HG02840 (cell line): Measurements from ENCODE around the gene FAT4.

Source experiments
- ATAC-seq: cut with Tn5 transposase; IDR thresholded peaks from one replicate; pipeline ENCODE4 v1.9.1; 2021; ENCODE audit warnings: mild to moderate bottlenecking, moderate library complexity, moderate number of reproducible peaks; ENCODE audit not compliant: unreplicated experiment, low FRiP score

FAT4 gene, protein sequence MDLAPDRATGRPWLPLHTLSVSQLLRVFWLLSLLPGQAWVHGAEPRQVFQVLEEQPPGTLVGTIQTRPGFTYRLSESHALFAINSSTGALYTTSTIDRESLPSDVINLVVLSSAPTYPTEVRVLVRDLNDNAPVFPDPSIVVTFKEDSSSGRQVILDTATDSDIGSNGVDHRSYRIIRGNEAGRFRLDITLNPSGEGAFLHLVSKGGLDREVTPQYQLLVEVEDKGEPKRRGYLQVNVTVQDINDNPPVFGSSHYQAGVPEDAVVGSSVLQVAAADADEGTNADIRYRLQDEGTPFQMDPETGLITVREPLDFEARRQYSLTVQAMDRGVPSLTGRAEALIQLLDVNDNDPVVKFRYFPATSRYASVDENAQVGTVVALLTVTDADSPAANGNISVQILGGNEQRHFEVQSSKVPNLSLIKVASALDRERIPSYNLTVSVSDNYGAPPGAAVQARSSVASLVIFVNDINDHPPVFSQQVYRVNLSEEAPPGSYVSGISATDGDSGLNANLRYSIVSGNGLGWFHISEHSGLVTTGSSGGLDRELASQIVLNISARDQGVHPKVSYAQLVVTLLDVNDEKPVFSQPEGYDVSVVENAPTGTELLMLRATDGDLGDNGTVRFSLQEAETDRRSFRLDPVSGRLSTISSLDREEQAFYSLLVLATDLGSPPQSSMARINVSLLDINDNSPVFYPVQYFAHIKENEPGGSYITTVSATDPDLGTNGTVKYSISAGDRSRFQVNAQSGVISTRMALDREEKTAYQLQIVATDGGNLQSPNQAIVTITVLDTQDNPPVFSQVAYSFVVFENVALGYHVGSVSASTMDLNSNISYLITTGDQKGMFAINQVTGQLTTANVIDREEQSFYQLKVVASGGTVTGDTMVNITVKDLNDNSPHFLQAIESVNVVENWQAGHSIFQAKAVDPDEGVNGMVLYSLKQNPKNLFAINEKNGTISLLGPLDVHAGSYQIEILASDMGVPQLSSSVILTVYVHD (N-terminal part only)

DNA sequence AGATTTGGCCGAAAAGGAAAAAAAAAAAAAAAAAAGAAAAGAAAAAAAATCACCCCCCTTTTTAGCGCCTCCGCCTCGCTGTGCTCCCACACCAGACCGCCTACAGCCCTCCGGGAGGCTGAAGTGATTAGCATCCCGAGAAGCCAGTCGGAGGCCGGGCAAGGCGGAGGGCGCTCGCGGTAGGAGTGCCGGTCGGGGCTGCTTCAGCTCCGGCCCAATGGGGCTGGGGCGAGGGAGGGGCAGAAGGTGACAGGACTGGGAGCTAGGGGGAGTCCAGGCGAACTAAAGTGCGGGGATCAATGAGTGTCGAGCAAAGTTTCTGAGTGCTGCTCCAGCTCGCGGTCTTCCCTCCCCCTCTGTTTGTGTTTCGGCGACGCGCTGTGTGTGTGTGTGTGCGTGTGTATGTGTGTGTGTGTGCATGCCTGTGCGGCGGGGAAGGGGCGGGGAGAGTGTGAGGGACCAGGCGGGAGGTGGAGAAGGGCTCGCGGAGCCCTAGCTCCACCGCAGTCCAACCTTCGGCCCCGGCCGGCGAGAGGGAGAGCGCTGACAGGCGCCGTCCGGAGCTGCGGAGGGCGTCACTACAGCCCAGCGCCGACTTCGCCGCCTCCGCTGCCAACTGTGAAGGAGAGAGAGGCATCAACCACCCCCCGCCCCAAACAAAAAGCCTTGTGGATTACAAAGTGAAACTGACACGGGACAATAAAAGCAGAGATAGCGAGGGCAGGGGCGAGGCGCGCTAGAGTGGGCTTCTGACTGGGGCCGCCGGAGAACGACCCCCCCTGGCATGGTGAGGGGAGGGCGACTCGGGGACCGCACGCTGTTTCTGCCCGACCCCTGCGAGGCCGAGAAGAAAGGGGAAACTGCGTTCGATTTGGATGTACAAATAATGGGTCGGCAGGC lies at the start of gene FAT4:
Gene FAT4, plus strand, starts transcription at position 280 of the 900 bp plus-strand sequence. CDS start 1,457 bp downstream, outside the sequence.
- peak; percentile 82 for ATAC-seq

DNA sequence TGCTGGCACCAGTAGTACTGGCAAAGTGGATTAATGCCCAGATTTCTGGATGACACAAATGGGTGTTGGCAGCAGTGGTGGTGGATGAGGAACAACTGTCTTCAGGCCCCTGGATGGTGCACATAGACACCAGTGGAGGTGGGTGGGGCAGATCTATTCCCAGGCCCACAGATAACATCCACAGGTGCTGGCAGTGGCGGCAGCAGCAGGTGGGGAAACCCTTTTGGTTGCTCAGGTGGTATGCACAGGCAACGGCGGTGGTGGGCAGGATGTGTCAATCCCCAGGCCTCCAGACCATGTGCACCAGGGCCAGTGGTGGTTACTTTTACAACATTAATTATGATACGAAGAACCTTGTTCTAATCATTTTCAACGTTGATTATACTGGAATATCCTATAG lies 48.9 kb upstream of the FAT4 start:
- no peak for ATAC-seq

- ATAC-seq = no peak
These were observed 47.7 kb upstream of the FAT4 start for GRCh38 chr4:125266901-125267604.

- no peak for ATAC-seq
These were observed 47.1 kb upstream of the FAT4 start for GRCh38 chr4:125267630-125268029.

DNA sequence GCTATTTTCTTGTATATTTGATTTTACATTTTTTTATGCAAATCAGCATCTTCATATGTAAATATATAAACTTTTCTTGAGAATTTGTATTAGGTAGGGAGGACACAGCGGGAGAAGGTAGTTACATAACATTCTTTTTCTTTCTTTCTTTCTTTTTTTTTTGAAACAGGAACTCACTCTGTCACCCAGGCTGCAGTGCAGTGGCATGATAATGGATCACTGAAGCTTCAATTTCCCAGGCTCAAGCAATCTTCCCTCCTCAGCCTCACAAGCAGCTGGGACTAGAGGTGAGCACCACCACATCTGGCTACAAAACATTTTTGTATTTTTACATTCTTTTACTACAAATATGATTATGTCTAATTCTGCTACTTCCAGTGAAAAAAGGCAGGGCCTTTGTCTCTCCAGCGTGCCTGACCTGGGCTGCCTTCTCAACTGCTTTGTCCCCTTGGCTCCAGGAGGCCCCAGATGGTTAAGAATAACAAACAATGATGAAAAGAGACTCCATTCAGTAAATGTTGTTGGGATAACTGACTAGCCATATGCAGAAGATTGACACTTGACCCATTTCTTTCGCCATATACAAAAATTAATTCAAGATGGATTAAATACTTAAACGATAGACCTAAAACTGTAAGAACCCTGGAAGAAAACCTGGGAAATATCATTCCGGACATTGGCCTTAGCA lies 46.5 kb upstream of the FAT4 start:
- no peak for ATAC-seq

DNA sequence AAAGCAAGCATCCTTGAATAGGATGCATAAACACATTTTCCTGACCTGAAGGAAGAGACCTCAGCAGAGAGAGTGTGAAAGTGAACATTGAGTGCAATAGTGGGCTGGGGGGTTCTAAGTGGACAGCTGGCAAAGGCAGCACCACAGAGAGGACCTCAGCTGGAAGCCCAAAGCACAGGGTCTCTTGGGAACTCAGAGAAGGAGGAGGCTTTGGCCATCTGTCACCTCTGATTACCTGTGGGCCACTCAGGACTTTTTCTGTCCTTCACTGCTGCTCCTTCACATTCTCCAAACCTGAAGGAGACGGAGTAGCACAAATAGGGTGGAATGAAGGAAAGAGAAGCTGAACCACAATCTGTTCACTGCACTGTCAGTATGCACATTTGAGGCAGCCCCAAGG lies 37.9 kb upstream of the FAT4 start:
- ATAC-seq = no peak

DNA sequence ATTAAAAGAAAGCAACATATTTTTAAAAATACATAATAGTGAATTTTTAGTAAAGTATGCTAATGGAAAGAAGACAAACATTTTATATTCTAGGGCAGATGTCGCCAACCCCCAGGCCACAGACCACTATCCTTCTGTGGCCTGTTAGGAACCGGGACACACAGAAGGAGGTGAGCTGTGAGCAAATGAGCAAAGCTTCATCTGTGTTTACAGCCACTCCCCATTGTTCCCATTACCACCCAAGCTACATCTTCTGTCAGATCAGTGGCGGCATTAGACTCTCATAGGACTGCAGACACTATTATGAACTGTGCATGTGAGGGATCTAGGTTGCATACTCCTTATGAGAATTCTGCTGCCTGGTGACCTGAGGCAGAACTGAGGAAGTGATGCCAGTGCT lies 37.0 kb upstream of the FAT4 start:
- no peak for ATAC-seq

- ATAC-seq = no peak
These were observed 33.8 kb upstream of the FAT4 start for GRCh38 chr4:125280892-125281403.

- ATAC-seq = no peak
These were observed 31.0 kb upstream of the FAT4 start for GRCh38 chr4:125283707-125284279.

DNA sequence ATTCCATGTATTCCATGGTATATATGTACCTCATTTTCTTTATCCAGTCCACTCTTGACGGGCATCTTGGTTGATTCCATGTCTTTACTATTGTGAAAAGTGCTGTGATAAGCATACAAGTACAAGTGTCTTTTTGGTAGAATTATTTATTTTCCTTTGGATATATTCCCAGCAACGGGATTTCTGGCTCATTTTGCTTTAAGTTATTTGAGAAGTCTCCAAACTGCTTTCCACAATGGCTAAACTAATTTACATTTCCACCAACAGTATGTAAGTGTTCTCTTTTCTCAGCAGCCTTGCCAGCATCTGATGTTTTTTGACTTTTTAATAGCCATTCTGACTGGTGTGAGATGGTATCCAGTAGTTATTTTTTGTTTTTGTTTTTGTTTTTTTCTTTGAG lies 17.6 kb upstream of the FAT4 start:
- no peak for ATAC-seq

- ATAC-seq = no peak
These were observed 11.7 kb upstream of the FAT4 start for GRCh38 chr4:125303058-125303457.

DNA sequence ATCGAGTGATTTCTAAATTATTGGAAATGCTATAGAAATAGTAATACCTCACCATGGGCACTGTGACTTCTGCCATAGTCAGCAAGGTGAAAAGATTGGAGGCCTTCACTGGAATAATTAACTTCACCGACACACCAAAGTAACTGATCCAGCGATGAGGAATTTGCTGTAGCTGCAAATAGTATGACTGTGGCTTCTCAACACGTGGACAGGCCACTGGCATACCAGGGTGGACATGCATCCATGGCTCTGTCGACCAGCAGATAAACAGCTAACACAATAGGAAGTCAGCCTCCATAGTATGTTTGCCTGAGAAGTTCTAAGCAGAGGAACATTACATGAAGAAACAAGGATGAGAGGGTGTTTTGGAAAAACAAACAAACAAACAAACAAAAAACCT lies 10.9 kb upstream of the FAT4 start:
- ATAC-seq = no peak

DNA sequence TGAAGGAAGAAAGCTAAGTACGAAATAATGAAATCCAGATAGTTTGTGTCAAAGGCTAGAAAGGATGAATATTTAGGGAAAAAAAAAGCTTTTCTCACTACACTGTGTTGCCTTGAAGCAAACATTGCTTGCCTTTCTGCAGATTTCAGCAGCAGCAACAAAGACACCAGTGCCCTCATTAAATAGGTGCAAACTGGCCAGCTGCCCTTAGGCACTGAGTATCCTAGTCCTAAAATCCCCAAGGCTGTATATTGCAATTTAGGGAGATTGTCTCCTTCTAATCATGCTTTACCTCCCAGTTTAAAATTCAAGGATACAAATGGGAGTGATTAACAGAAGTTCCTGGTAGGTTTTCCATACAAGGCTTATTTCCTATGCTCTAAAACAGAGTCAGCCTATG lies 8.6 kb upstream of the FAT4 start:
- ATAC-seq = no peak

DNA sequence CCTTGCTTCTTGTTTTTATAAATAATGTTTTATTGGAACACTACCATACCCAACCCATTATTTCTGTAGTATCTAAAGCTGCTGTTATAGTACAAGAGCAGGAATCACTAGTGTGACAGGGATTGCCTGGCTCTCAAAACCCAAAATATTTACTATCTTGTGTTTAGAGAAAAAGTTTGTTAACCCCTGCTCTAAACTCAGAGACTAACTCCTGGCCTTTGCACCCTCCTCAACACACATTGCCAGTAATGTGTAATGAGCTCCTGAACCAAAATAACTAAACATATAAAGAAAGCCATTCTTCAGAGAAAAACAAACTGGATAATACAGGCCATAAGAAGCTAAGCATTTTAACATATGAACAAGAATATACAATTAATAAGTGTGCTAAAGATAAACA lies 8.2 kb upstream of the FAT4 start:
- no peak for ATAC-seq

- no peak for ATAC-seq
These were observed 3.3 kb upstream of the FAT4 start for GRCh38 chr4:125311503-125311902.

GRCh38 chr4:125313497-125313896 lies 1.3 kb upstream of the FAT4 start:
- ATAC-seq = peak; percentile 44

DNA sequence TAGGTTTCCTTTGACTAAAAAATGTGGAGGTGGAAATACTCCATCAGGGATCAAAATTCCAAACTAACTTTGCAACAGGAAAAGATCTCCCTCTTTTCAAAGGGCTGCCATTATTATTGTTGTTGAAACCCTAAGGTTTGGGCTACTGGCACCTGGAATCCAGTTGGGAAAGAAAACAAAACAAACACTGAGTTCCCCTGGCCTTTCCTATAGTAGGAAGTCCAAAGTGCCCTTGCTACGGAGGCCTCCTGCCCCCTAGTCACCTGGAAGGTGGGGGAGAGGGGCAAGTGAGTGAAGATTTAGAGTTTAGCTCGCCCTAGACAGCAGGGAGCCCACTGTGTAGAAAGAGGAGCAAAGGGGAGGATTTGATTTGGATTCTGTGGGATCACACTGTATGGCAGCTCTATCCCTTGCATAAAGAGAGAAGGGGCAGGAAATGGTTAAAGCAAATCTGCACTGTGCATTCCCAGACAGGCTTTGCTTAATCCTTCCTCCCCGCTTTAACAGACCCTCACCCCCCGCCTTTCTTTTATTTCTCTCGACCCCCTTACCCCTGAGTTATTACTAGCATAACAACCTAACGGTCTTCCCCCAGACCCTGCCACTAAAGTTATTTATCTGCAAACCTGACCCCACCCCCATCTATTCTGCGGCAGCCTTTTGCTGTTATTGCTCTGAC lies 627 bp upstream of the FAT4 start:
- ATAC-seq = no peak
